ENCODE measurements around the gene PARP6. TPM values are rescaled to one million over a fixed set of nuclear protein-coding genes. Genes with fewer than 3 reads are reported as not detected.

Gene PARP6
- polyA plus RNA-seq, 1 donor from 2014 or later: 218 TPM

- H3K27me3 ChIP-seq (ENCODE audit: insufficient read depth, low read depth, low read length): peaks cover 3% of the 10 kb centered on the region
- H3K4me3 ChIP-seq (ENCODE audit: low read length): no peak overlapping the region
- H3K4me2 ChIP-seq (ENCODE audit: low read length): no peak overlapping the region
- no peaks in the 10 kb centered on the region for H4K20me1 ChIP-seq (ENCODE audit: insufficient read depth)
- no peaks in the 10 kb centered on the region for H3K79me2 ChIP-seq (replicated peaks; ENCODE audit: insufficient read depth, low read length)
- H3K36me3 ChIP-seq (ENCODE audit: insufficient read depth, low read length): peaks cover 13% of the 10 kb centered on the region
- H3K27ac ChIP-seq (ENCODE audit: low read length): no peak overlapping the region
- H3K9me3 ChIP-seq (ENCODE audit: low read length): no peaks in the 10 kb centered on the region
- no peaks in the 10 kb centered on the region for H3K9me2 ChIP-seq (ENCODE audit: insufficient read depth, low read length)
- H2AFZ ChIP-seq (ENCODE audit: low read depth, low read length): no peak overlapping the region
- no peak for TF ChIP-seq POLR2AphosphoS5 (IDR thresholded peaks at IDR 0.05)
- H3K9ac ChIP-seq (ENCODE audit: low read length): no peak overlapping the region
- H3F3A ChIP-seq (ENCODE audit: insufficient read depth, low read length, poor library complexity, severe bottlenecking): no peaks in the 10 kb centered on the region
Measured at GRCh38 chr15:72203507-72203837, 68.9 kb downstream of the PARP6 start.

- Histone ChIP-seq H3F3A (ENCODE audit: insufficient read depth, low read length, poor library complexity, severe bottlenecking) (no peaks in the 10 kb centered on the region), H3K9me3 (ENCODE audit: low read length) (no peaks in the 10 kb centered on the region), H3K27ac (ENCODE audit: low read length) (no peak overlapping the region), H3K4me3 (ENCODE audit: low read length) (no peak overlapping the region), H3K36me3 (ENCODE audit: insufficient read depth, low read length) (peaks cover 11% of the 10 kb centered on the region), H3K9me2 (ENCODE audit: insufficient read depth, low read length) (no peaks in the 10 kb centered on the region), H3K79me2 (replicated peaks; ENCODE audit: insufficient read depth, low read length) (no peaks in the 10 kb centered on the region), H2AFZ (ENCODE audit: low read depth, low read length) (no peak overlapping the region), H3K9ac (ENCODE audit: low read length) (no peak overlapping the region), H3K27me3 (ENCODE audit: insufficient read depth, low read depth, low read length) (peaks cover 8% of the 10 kb centered on the region), H3K4me2 (ENCODE audit: low read length) (no peak overlapping the region), H4K20me1 (ENCODE audit: insufficient read depth) (no peaks in the 10 kb centered on the region)
- TF ChIP-seq SMC3 (conservative IDR thresholded peaks at IDR 0.05; ENCODE audit: poor library complexity): no peak
- TF ChIP-seq EP300 (conservative IDR thresholded peaks at IDR 0.05; ENCODE audit: poor library complexity, severe bottlenecking): no peak
- no peak for TF ChIP-seq CTCF (IDR thresholded peaks at IDR 0.05; ENCODE audit: poor library complexity, severe bottlenecking)
Measured at GRCh38 chr15:72202801-72203506, 69.4 kb downstream of the PARP6 start.

GRCh38 chr15:72202302-72202701 lies 70.1 kb downstream of the PARP6 start:
- Histone ChIP-seq H3K9me3 (ENCODE audit: low read length) (no peaks in the 10 kb centered on the region), H3K36me3 (ENCODE audit: insufficient read depth, low read length) (peaks cover 6% of the 10 kb centered on the region), H3K9ac (ENCODE audit: low read length) (no peak overlapping the region), H3K9me2 (ENCODE audit: insufficient read depth, low read length) (no peaks in the 10 kb centered on the region), H3K4me3 (ENCODE audit: low read length) (no peak overlapping the region), H4K20me1 (ENCODE audit: insufficient read depth) (no peaks in the 10 kb centered on the region), H3K79me2 (replicated peaks; ENCODE audit: insufficient read depth, low read length) (no peaks in the 10 kb centered on the region), H2AFZ (ENCODE audit: low read depth, low read length) (no peak overlapping the region), H3K27ac (ENCODE audit: low read length) (no peak overlapping the region), H3F3A (ENCODE audit: insufficient read depth, low read length, poor library complexity, severe bottlenecking) (no peaks in the 10 kb centered on the region), H3K4me2 (ENCODE audit: low read length) (no peak overlapping the region), H3K27me3 (ENCODE audit: insufficient read depth, low read depth, low read length) (peaks cover 13% of the 10 kb centered on the region)
- no peak for TF ChIP-seq POLR2AphosphoS5 (IDR thresholded peaks at IDR 0.05)
- no peak for TF ChIP-seq EP300 (conservative IDR thresholded peaks at IDR 0.05; ENCODE audit: poor library complexity, severe bottlenecking)
- TF ChIP-seq MXI1 (conservative IDR thresholded peaks at IDR 0.05; ENCODE audit: poor library complexity, severe bottlenecking): no peak
- no peak for TF ChIP-seq RAD21 (conservative IDR thresholded peaks at IDR 0.05)
- TF ChIP-seq TAF1 (IDR thresholded peaks at IDR 0.05; ENCODE audit: low read depth): no peak
- TF ChIP-seq REST (IDR thresholded peaks at IDR 0.05; ENCODE audit: borderline replicate concordance): no peak
- TF ChIP-seq SMC3 (conservative IDR thresholded peaks at IDR 0.05; ENCODE audit: poor library complexity): no peak
- no peak for TF ChIP-seq CTCF (IDR thresholded peaks at IDR 0.05; ENCODE audit: poor library complexity, severe bottlenecking)
- TF ChIP-seq EZH2 (IDR thresholded peaks at IDR 0.05; ENCODE audit: borderline replicate concordance, insufficient read depth, low read length, poor library complexity, severe bottlenecking): no peak

Measured in neural cell (in vitro differentiated cells).